ENCODE measurements around the gene BANF1.

DNA sequence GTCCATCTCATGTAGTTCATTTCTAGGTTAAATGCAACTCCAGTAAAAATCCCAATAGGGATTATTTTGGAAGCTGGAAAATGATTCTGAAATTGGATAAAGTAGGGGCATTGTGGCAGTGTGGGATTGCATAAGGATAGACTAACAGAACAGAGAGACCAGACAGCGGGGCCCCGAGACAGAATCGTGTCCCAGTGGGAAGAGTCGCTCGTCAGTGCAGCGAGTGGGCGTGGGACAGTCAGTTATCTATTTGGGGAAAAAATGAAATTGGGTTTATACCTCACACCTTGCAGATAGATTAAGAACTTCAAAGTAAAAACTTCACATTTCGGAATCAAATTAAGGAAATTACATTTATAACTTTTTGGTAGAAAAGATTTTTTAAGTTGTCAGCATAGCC lies 30.2 kb upstream of the BANF1 start:
- TF ChIP-seq, protein P1, sequence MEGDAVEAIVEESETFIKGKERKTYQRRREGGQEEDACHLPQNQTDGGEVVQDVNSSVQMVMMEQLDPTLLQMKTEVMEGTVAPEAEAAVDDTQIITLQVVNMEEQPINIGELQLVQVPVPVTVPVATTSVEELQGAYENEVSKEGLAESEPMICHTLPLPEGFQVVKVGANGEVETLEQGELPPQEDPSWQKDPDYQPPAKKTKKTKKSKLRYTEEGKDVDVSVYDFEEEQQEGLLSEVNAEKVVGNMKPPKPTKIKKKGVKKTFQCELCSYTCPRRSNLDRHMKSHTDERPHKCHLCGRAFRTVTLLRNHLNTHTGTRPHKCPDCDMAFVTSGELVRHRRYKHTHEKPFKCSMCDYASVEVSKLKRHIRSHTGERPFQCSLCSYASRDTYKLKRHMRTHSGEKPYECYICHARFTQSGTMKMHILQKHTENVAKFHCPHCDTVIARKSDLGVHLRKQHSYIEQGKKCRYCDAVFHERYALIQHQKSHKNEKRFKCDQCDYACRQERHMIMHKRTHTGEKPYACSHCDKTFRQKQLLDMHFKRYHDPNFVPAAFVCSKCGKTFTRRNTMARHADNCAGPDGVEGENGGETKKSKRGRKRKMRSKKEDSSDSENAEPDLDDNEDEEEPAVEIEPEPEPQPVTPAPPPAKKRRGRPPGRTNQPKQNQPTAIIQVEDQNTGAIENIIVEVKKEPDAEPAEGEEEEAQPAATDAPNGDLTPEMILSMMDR (conservative IDR thresholded peaks at IDR 0.05 in 1 of 2, IDR thresholded peaks at IDR 0.05 in 1 of 2; ENCODE audit: extremely low read depth in 1 of 2, insufficient read depth in 1 of 2, low read depth in 1 of 2, low read length in 2 of 2), result no peak
- no peak for TF ChIP-seq EZH2 (IDR thresholded peaks at IDR 0.05; ENCODE audit: borderline replicate concordance, low read length)
